Midbrain (tissue), 1 donor: ENCODE data around the gene CYB561D2.

Experiments
- DNase-seq: peaks from one replicate; lab custom pipeline; 2025; lab: John Stamatoyannopoulos, UW

Gene CYB561D2

GRCh38 chr3:50365080-50365841 is 14.6 kb downstream of the CYB561D2 start:
- DNase-seq = peak; percentile 53

- no peak for DNase-seq
These were observed 15.2 kb downstream of the CYB561D2 start for GRCh38 chr3:50365842-50366220.

- DNase-seq = no peak
These were observed 18.5 kb downstream of the CYB561D2 start for GRCh38 chr3:50369012-50369670.

- no peak for DNase-seq
These were observed 19.9 kb downstream of the CYB561D2 start for GRCh38 chr3:50370594-50370993.

- DNase-seq = no peak
These were observed 20.5 kb downstream of the CYB561D2 start for GRCh38 chr3:50371133-50371685.

GRCh38 chr3:50372349-50372748 is 21.7 kb downstream of the CYB561D2 start:
- no peak for DNase-seq

GRCh38 chr3:50373146-50374051 is 22.7 kb downstream of the CYB561D2 start:
- no peak for DNase-seq

GRCh38 chr3:50374363-50375257 is 23.9 kb downstream of the CYB561D2 start:
- DNase-seq = no peak

GRCh38 chr3:50375258-50375931 is 24.7 kb downstream of the CYB561D2 start:
- DNase-seq = no peak

GRCh38 chr3:50378024-50378423 is 27.4 kb downstream of the CYB561D2 start:
- DNase-seq = no peak

- DNase-seq = no peak
These were observed 28.1 kb downstream of the CYB561D2 start for GRCh38 chr3:50378757-50379156.

- no peak for DNase-seq
These were observed 29.9 kb downstream of the CYB561D2 start for GRCh38 chr3:50380405-50381085.

- DNase-seq = no peak
These were observed 30.7 kb downstream of the CYB561D2 start for GRCh38 chr3:50381383-50381782.

- no peak for DNase-seq
These were observed 32.1 kb downstream of the CYB561D2 start for GRCh38 chr3:50382722-50383121.

GRCh38 chr3:50383750-50384149 is 33.1 kb downstream of the CYB561D2 start:
- DNase-seq = no peak

- no peak for DNase-seq
These were observed 35.1 kb downstream of the CYB561D2 start for GRCh38 chr3:50385754-50386153.

- DNase-seq = no peak
These were observed 37.5 kb downstream of the CYB561D2 start for GRCh38 chr3:50388016-50388719.

GRCh38 chr3:50388720-50389413 is 38.2 kb downstream of the CYB561D2 start:
- DNase-seq = no peak

GRCh38 chr3:50389414-50389767 is 38.7 kb downstream of the CYB561D2 start:
- DNase-seq = no peak
